ENCODE data around the gene MT1E.

The MT1E gene

GRCh38 chr16:56594292-56594619, 31.3 kb upstream of the MT1E start (continued):
- no peak for TF ChIP-seq PRDM10 (tag by site-specific recombination; IDR thresholded peaks at IDR 0.05)

GRCh38 chr16:56600398-56600999, 25.1 kb upstream of the MT1E start:
- Histone ChIP-seq H3K27ac (ENCODE audit: extremely low read depth, low read depth, low read length) (no peak overlapping the region), H3K36me3 (ENCODE audit: control insufficient read depth in 2 of 2, insufficient read depth in 1 of 2, low read length in 2 of 2) (no peaks in the 10 kb centered on the region)
- POLR2A ChIA-PET = interaction anchor here (0.9 kb wide), 1 partner anchor 18 kb away, joined by 3 read pairs; no protein-coding TSS in a partner anchor

GRCh38 chr16:56601325-56601724, 24.3 kb upstream of the MT1E start:
- ChIA-PET POLR2A (no interaction called here), CTCF (interaction anchor here (0.6 to 6.0 kb wide), 8 partner anchors 10 to 163 kb away, joined by 3 to 40 read pairs (median 5); no protein-coding TSS in a partner anchor)
- no peaks in the 10 kb centered on the region for H3K4me1 ChIP-seq (ENCODE audit: control insufficient read depth, insufficient read depth, low read length)
- H3K27ac ChIP-seq (ENCODE audit: extremely low read depth, low read depth, low read length) = no peak overlapping the region
- H3K4me3 ChIP-seq (ENCODE audit: low read depth, low read length) = no peak overlapping the region
- no peaks in the 10 kb centered on the region for H3K36me3 ChIP-seq (ENCODE audit: control insufficient read depth in 2 of 2, insufficient read depth in 1 of 2, low read length in 2 of 2)
- no peaks in the 10 kb centered on the region for H3K9me3 ChIP-seq (ENCODE audit: control insufficient read depth, insufficient read depth, low read depth, low read length)
- no peak for TF ChIP-seq ZNF707 (tag by site-specific recombination; IDR thresholded peaks at IDR 0.05)
- TF ChIP-seq PRDM6 (tag by site-specific recombination; IDR thresholded peaks at IDR 0.05) = no peak
- TF ChIP-seq BCL11A (tag by site-specific recombination; IDR thresholded peaks at IDR 0.05; ENCODE audit: low read depth) = no peak
- TF ChIP-seq HOXA7 (CRISPR knock-in tag; IDR thresholded peaks at IDR 0.05; ENCODE audit: borderline replicate concordance) = no peak
- TF ChIP-seq ZNF239 (tag by site-specific recombination; IDR thresholded peaks at IDR 0.05) = no peak
- TF ChIP-seq INSM2 (tag by site-specific recombination; IDR thresholded peaks at IDR 0.05) = no peak
- no peak for TF ChIP-seq ZNF311 (tag by site-specific recombination; IDR thresholded peaks at IDR 0.05; ENCODE audit: borderline replicate concordance)
- no peak for TF ChIP-seq ZNF48 (tag by site-specific recombination; IDR thresholded peaks at IDR 0.05)
- TF ChIP-seq MZF1 (tag by site-specific recombination; IDR thresholded peaks at IDR 0.05; ENCODE audit: borderline replicate concordance) = no peak

More at GRCh38 chr16:56600398-56600999, 25.1 kb upstream of the MT1E start:
- H3K4me1 ChIP-seq (ENCODE audit: control insufficient read depth, insufficient read depth, low read length) = no peaks in the 10 kb centered on the region
- TF ChIP-seq KLF7 (tag by site-specific recombination; IDR thresholded peaks at IDR 0.05; ENCODE audit: borderline replicate concordance) (no peak), PRDM4 (tag by site-specific recombination; IDR thresholded peaks at IDR 0.05) (0 out of 2 replicates have a peak, but pooled peaks have one; percentile 20), ZNF530 (tag by site-specific recombination; IDR thresholded peaks at IDR 0.05; ENCODE audit: low read depth) (no peak), CTCF (tag by site-specific recombination; IDR thresholded peaks at IDR 0.05) (peak; percentile 42; the same call in 1 of the 2 replicates), ZNF2 (tag by site-specific recombination; IDR thresholded peaks at IDR 0.05) (no peak)
- CTCF ChIA-PET = interaction anchor here (0.5 to 6.0 kb wide), 16 partner anchors 9 to 813 kb away, joined by 3 to 40 read pairs (median 3); no protein-coding TSS in a partner anchor
- H3K9me3 ChIP-seq (ENCODE audit: control insufficient read depth, insufficient read depth, low read depth, low read length) = no peaks in the 10 kb centered on the region
- H3K4me3 ChIP-seq (ENCODE audit: low read depth, low read length) = no peak overlapping the region

Measured in HEK293 (cell line).